Muscle of leg (tissue), 16 donors: ENCODE measurements around the gene ZNF516. TPM values are rescaled to one million over a fixed set of nuclear protein-coding genes. Genes with fewer than 3 reads are reported as not detected.
"Not testable (repeated sequence)": the region's sequence is repeated elsewhere in the genome, so short reads cannot be mapped to it uniquely, and the experiment has no call there.

ENCODE experiments used
- DNase-seq: peaks from one replicate; pipeline ENCODE4 v3.0.0; 2013
- H3K27ac ChIP-seq: one replicate; pipeline ENCODE4 v1.5.1; 2013; ENCODE audit warnings: mild to moderate bottlenecking, low read length, control low read depth
- H3K27me3 ChIP-seq: one replicate; pipeline ENCODE4 v1.6.1; 2013; ENCODE audit warnings: low read length; ENCODE audit not compliant: control insufficient read depth, insufficient read depth
- H3K36me3 ChIP-seq: one replicate; pipeline ENCODE4 v1.6.1; 2013; ENCODE audit warnings: low read length; ENCODE audit not compliant: control insufficient read depth, insufficient read depth
- H3K4me1 ChIP-seq: one replicate; pipeline ENCODE4 v1.6.1; 2013; ENCODE audit warnings: low read length; ENCODE audit not compliant: control insufficient read depth, insufficient read depth
- H3K4me3 ChIP-seq: one replicate; pipeline ENCODE4 v1.5.1; 2013; ENCODE audit warnings: low read length, control low read depth
- H3K9me3 ChIP-seq: replicated peaks from 2 replicates; pipeline ENCODE4 v1.6.1; 2013; ENCODE audit warnings: low read depth, low read length; ENCODE audit not compliant: control insufficient read depth
- WGBS: methylation state at CpG from one replicate; pipeline ENCODE4 v1.1.5; 2013; ENCODE audit warnings: missing lambda C conversion rate; ENCODE audit not compliant: insufficient coverage; 5-methylcytosine and 5-hydroxymethylcytosine counted together
- long read RNA-seq, 11 donors: transcript quantifications; one replicate each; lab custom pipeline, GENCODE V29; 2026
- polyA plus RNA-seq, 8 donors: library from polyadenylated mRNA; unstranded; fragments of 120-200 nt; gene quantifications; one replicate each; pipeline versions ENCODE4 v1.2.1 to v1.2.3, GENCODE V29; 2013; ENCODE audit warnings: inconsistent platforms in 1 of 8, low replicate concordance in 1 of 8; ENCODE audit not compliant: insufficient read length in 8 of 8, insufficient read depth in 1 of 8
- total RNA-seq: library from RNA; stranded (reverse); fragments of 120-200 nt; gene quantifications from one replicate; pipeline ENCODE4 v1.2.4, GENCODE V29; 2013

ZNF516 gene
- total RNA-seq (26.6 TPM), polyA plus RNA-seq (10 to 100 TPM; 33.0 to 52.9 (median 44.4) TPM)
- long read RNA-seq, donor 1, partial matches to known transcripts: 0 of 1 reads
- long read RNA-seq, donor 1, other reads (novel, unspliced or antisense): 0 of 1 reads
- long read RNA-seq, donor 2: 0 reads
- long read RNA-seq, donor 3, partial matches to known transcripts: 31 of 34 reads
- long read RNA-seq, donor 3, other reads (novel, unspliced or antisense): 0 of 34 reads
- long read RNA-seq, donor 4, partial matches to known transcripts: 6 of 7 reads
- long read RNA-seq, donor 4, other reads (novel, unspliced or antisense): 0 of 7 reads
- long read RNA-seq, donor 5, partial matches to known transcripts: 7 of 9 reads
- long read RNA-seq, donor 5, other reads (novel, unspliced or antisense): 0 of 9 reads
- long read RNA-seq, donor 6, partial matches to known transcripts: 36 of 46 reads
- long read RNA-seq, donor 6, other reads (novel, unspliced or antisense): 5 of 46 reads
- long read RNA-seq, donor 7, partial matches to known transcripts: 0 of 3 reads
- long read RNA-seq, donor 7, other reads (novel, unspliced or antisense): 0 of 3 reads
- long read RNA-seq, donor 8: 0 reads
- long read RNA-seq, donor 9, partial matches to known transcripts: 0 of 2 reads
- long read RNA-seq, donor 9, other reads (novel, unspliced or antisense): 0 of 2 reads
- long read RNA-seq, donor 10, partial matches to known transcripts: 0 of 2 reads
- long read RNA-seq, donor 10, other reads (novel, unspliced or antisense): 0 of 2 reads
- long read RNA-seq, donor 11, partial matches to known transcripts: 0 of 1 reads
- long read RNA-seq, donor 11, other reads (novel, unspliced or antisense): 0 of 1 reads

GRCh38 chr18:76495006-76495370 is at the start of gene ZNF516:
Gene ZNF516 (minus strand): TSS chr18:76495242. CDS start chr18:76443054, 52,188 bp downstream.
- H3K27ac ChIP-seq: peak within 1 kb of the TSS; percentile 100
- H3K9me3 ChIP-seq: no peaks in the 10 kb centered on the region
- H3K4me3 ChIP-seq: peak within 1 kb of the TSS; percentile 91
- no peaks in the 10 kb centered on the region for H3K36me3 ChIP-seq
- H3K4me1 ChIP-seq: peaks cover 18% of the 10 kb centered on the region
- H3K27me3 ChIP-seq: no peaks in the 10 kb centered on the region
- DNase-seq: peak; percentile 77
- under 1% methylated on average over 60 of the region's 64 CpGs for WGBS

GRCh38 chr18:76538846-76539245 is 43.8 kb upstream of the ZNF516 start:
- Histone ChIP-seq H3K4me3 (no peak overlapping the region), H3K36me3 (no peaks in the 10 kb centered on the region), H3K9me3 (no peaks in the 10 kb centered on the region), H3K27me3 (no peaks in the 10 kb centered on the region), H3K27ac (peak overlapping the region; percentile 69), H3K4me1 (peaks cover 8% of the 10 kb centered on the region)
- 77% methylated on average over 8 of the region's 11 CpGs for WGBS
- peak; percentile 75 for DNase-seq

GRCh38 chr18:76537621-76538020 is 42.6 kb upstream of the ZNF516 start:
- H3K4me1 ChIP-seq: peaks cover 8% of the 10 kb centered on the region
- no peaks in the 10 kb centered on the region for H3K27me3 ChIP-seq
- H3K9me3 ChIP-seq: no peaks in the 10 kb centered on the region
- no peaks in the 10 kb centered on the region for H3K36me3 ChIP-seq
- no peak overlapping the region for H3K27ac ChIP-seq
- 92% methylated on average over 5 of the region's 8 CpGs for WGBS
- no peak for DNase-seq
- no peak overlapping the region for H3K4me3 ChIP-seq

GRCh38 chr18:76536593-76536992 is 41.6 kb upstream of the ZNF516 start:
- DNase-seq, H3K27ac ChIP-seq, H3K36me3 ChIP-seq, H3K4me1 ChIP-seq, H3K4me3 ChIP-seq, H3K27me3 ChIP-seq, H3K9me3 ChIP-seq: not testable (repeated sequence)
- no CpG with 5 or more reads among the region's 5 CpGs for WGBS

GRCh38 chr18:76532875-76533274 is 37.8 kb upstream of the ZNF516 start:
- no peak overlapping the region for H3K4me3 ChIP-seq
- H3K27ac ChIP-seq: no peak overlapping the region
- no peaks in the 10 kb centered on the region for H3K9me3 ChIP-seq
- no peak for DNase-seq
- no peaks in the 10 kb centered on the region for H3K36me3 ChIP-seq
- 95% methylated on average over 4 of the region's 8 CpGs for WGBS
- H3K27me3 ChIP-seq: no peaks in the 10 kb centered on the region
- H3K4me1 ChIP-seq: peaks cover 15% of the 10 kb centered on the region

GRCh38 chr18:76530846-76531245 is 35.8 kb upstream of the ZNF516 start:
- 76% methylated on average over 4 of the region's 9 CpGs for WGBS
- Histone ChIP-seq H3K36me3 (no peaks in the 10 kb centered on the region), H3K4me1 (peaks cover 18% of the 10 kb centered on the region), H3K9me3 (no peaks in the 10 kb centered on the region), H3K27me3 (no peaks in the 10 kb centered on the region), H3K4me3 (no peak overlapping the region), H3K27ac (no peak overlapping the region)
- DNase-seq: no peak

GRCh38 chr18:76530391-76530790 is 35.3 kb upstream of the ZNF516 start:
- Histone ChIP-seq H3K27me3 (no peaks in the 10 kb centered on the region), H3K27ac (no peak overlapping the region), H3K4me3 (no peak overlapping the region), H3K9me3 (no peaks in the 10 kb centered on the region), H3K4me1 (peaks cover 19% of the 10 kb centered on the region), H3K36me3 (no peaks in the 10 kb centered on the region)
- 98% methylated on average over 11 of the region's 11 CpGs for WGBS
- DNase-seq: no peak

GRCh38 chr18:76529433-76529811 is 34.4 kb upstream of the ZNF516 start:
- Histone ChIP-seq H3K9me3 (no peaks in the 10 kb centered on the region), H3K27me3 (no peaks in the 10 kb centered on the region), H3K4me1 (peaks cover 20% of the 10 kb centered on the region), H3K4me3 (peak overlapping the region; percentile 52), H3K27ac (peak overlapping the region; percentile 94), H3K36me3 (no peaks in the 10 kb centered on the region)
- no peak for DNase-seq
- 86% methylated on average over 17 of the region's 23 CpGs for WGBS

GRCh38 chr18:76528477-76529432 is 33.7 kb upstream of the ZNF516 start:
- H3K9me3 ChIP-seq: no peaks in the 10 kb centered on the region
- 6% methylated on average over 21 of the region's 28 CpGs for WGBS

More at GRCh38 chr18:76528477-76529432, 33.7 kb upstream of the ZNF516 start:
- Histone ChIP-seq H3K4me1 (peaks cover 20% of the 10 kb centered on the region), H3K4me3 (peak overlapping the region; percentile 52), H3K27me3 (no peaks in the 10 kb centered on the region), H3K27ac (peak overlapping the region; percentile 94), H3K36me3 (no peaks in the 10 kb centered on the region)
- peak; percentile 93 for DNase-seq
